Endothelial cell of umbilical vein (primary cell): ENCODE data around the gene RBMS3. TPM values are rescaled to one million over a fixed set of nuclear protein-coding genes. Genes with fewer than 3 reads are reported as not detected.

Source experiments
- BruUV-seq: library from RNA; stranded (reverse); fragments of 400-500 nt; replicated peaks from 2 replicates; lab custom pipeline; 2021; lab: Mats Ljungman, UMichigan
- CTCF ChIA-PET: fragments of 300-600, 350-600 bp; sonication (Branson Sonifier 250); formaldehyde crosslinking; loops from one replicate; lab custom pipeline; 2021; ENCODE audit warnings: antibody characterized with exemption, inconsistent platforms; lab: Charles Lee
- POLR2A ChIA-PET: fragments of 300-600, 350-600 bp; sonication (Branson Sonifier 250); formaldehyde crosslinking; loops from one replicate; lab custom pipeline; 2021; ENCODE audit warnings: antibody characterized with exemption, inconsistent platforms; lab: Charles Lee
- DNase-seq: peaks from one replicate; pipeline ENCODE4 v3.0.0-alpha.2; 2011; ENCODE audit warnings: low read depth, low spot score
- FAIRE-seq: peaks from 2 replicates; lab custom pipeline; 2011; peaks lifted over from hg19 to GRCh38; lab: Jason Lieb, UNC
- H2AFZ ChIP-seq: 2 replicates; pipeline ENCODE4 v1.6.0; 2012; ENCODE audit warnings: low read depth, low read length, control low read depth, inconsistent platforms
- H3K27ac ChIP-seq: 2 replicates; pipeline ENCODE4 v1.5.1; 2011; ENCODE audit warnings: low read depth, mild to moderate bottlenecking, control low read depth, low read length, moderate library complexity; ENCODE audit not compliant: insufficient read depth
- H3K27me3 ChIP-seq, 2 experiments: 2 replicates each; pipeline versions ENCODE4 v1.6.0 to v1.6.1; 2011; ENCODE audit warnings: low read length in 2 of 2, mixed read lengths in 1 of 2; ENCODE audit not compliant: control insufficient read depth in 2 of 2, insufficient read depth in 2 of 2
- H3K36me3 ChIP-seq, 2 experiments: 2 replicates in 1 of 2; 3 replicates in 1 of 2; pipeline ENCODE4 v1.5.1; 2011; ENCODE audit warnings: low read length in 2 of 2, mild to moderate bottlenecking in 1 of 2, moderate library complexity in 1 of 2; ENCODE audit not compliant: control insufficient read depth in 2 of 2, insufficient read depth in 2 of 2; ENCODE audit errors: extremely low read depth in 1 of 2
- H3K4me1 ChIP-seq: 3 replicates; pipeline ENCODE4 v1.5.1; 2011; ENCODE audit warnings: mild to moderate bottlenecking, low read length; ENCODE audit not compliant: control insufficient read depth, insufficient read depth; ENCODE audit errors: extremely low read depth
- H3K4me2 ChIP-seq: 2 replicates; pipeline ENCODE4 v1.6.1; 2011; ENCODE audit warnings: low read length, control low read depth, mixed read lengths; ENCODE audit not compliant: insufficient read depth
- H3K4me3 ChIP-seq, 3 experiments: fragments of 200-600 bp in 1 of 3; sonication (generic), shearing (Covaris generic) in 1 of 3; replicated peaks in 1 of 3; 2 replicates each; pipeline ENCODE4 v1.5.1; 2011 to 2016; ENCODE audit warnings: control low read depth in 3 of 3, low read length in 3 of 3, mild to moderate bottlenecking in 2 of 3, inconsistent platforms in 1 of 3, low read depth in 1 of 3, moderate library complexity in 1 of 3; ENCODE audit not compliant: insufficient read depth in 1 of 3
- H3K79me2 ChIP-seq: 2 replicates; pipeline ENCODE4 v1.6.0; 2012; ENCODE audit warnings: low read length, inconsistent platforms; ENCODE audit not compliant: control insufficient read depth, insufficient read depth
- H3K9ac ChIP-seq: replicated peaks from 2 replicates; pipeline ENCODE3; 2011; ENCODE audit warnings: low read length, control low read depth; ENCODE audit not compliant: insufficient read depth; ENCODE audit errors: extremely low read depth
- H3K9me1 ChIP-seq: replicated peaks from 3 replicates; pipeline ENCODE4 v1.6.0; 2011; ENCODE audit warnings: mild to moderate bottlenecking, low read length; ENCODE audit not compliant: control insufficient read depth, insufficient read depth; ENCODE audit errors: extremely low read depth
- H3K9me3 ChIP-seq: replicated peaks from 2 replicates; pipeline ENCODE4 v1.5.1; 2012; ENCODE audit warnings: low read length, inconsistent platforms; ENCODE audit not compliant: control insufficient read depth, insufficient read depth
- H4K20me1 ChIP-seq: replicated peaks from 2 replicates; pipeline ENCODE3; 2011; ENCODE audit warnings: mild to moderate bottlenecking, low read length; ENCODE audit not compliant: control insufficient read depth, insufficient read depth; ENCODE audit errors: extremely low read depth
- CTCF ChIP-seq, 2 donors: IDR thresholded peaks; 1 replicate in 1 of 2; 2 replicates in 1 of 2; pipeline ENCODE4 v1.5.1; 2011; ENCODE audit warnings: low read length in 2 of 2, mild to moderate bottlenecking in 2 of 2, moderate library complexity in 2 of 2, control low read depth in 1 of 2, inconsistent platforms in 1 of 2, low read depth in 1 of 2; ENCODE audit not compliant: insufficient read depth in 1 of 2; ENCODE audit errors: extremely low read depth in 1 of 2
- EZH2 ChIP-seq: IDR thresholded peaks from 2 replicates; pipeline ENCODE4 v1.6.1; 2012; ENCODE audit warnings: borderline replicate concordance, low read depth, mild to moderate bottlenecking, moderate library complexity, low read length, inconsistent platforms; ENCODE audit not compliant: severe bottlenecking
- FOS ChIP-seq: IDR thresholded peaks from 2 replicates; pipeline ENCODE4 v1.6.1; 2011; ENCODE audit warnings: mild to moderate bottlenecking, low read length, moderate library complexity, borderline replicate concordance; ENCODE audit not compliant: insufficient read depth
- GATA2 ChIP-seq: IDR thresholded peaks from 2 replicates; pipeline ENCODE4 v1.7.0; 2011; ENCODE audit warnings: low read depth, mild to moderate bottlenecking, moderate library complexity, mixed read lengths, low read length; ENCODE audit not compliant: insufficient read length, insufficient read depth
- JUN ChIP-seq: IDR thresholded peaks from 2 replicates; pipeline ENCODE4 v1.6.1; 2011; ENCODE audit warnings: borderline replicate concordance, low read depth; ENCODE audit not compliant: insufficient read length, insufficient read depth
- POLR2A ChIP-seq: IDR thresholded peaks from 2 replicates; pipeline ENCODE4 v1.6.1; 2012; ENCODE audit warnings: low read depth, mild to moderate bottlenecking, control low read depth, low read length
- POLR2AphosphoS5 ChIP-seq: IDR thresholded peaks from 2 replicates; pipeline ENCODE4 v1.6.1; 2012; ENCODE audit warnings: low read depth, mild to moderate bottlenecking, control low read depth, low read length, moderate library complexity; ENCODE audit not compliant: insufficient read depth
- dilution Hi-C: fragments of 300-500 bp; cut with MboI; formaldehyde crosslinking; loops from one replicate; pipeline ENCODE4 v1.15.0; 2019; ENCODE audit warnings: low sequenced_read_pairs; ENCODE audit not compliant: extremely low pct_ligation_motif_present
- intact Hi-C: fragments of 100-400 bp; cut with micrococcal nuclease; formaldehyde crosslinking; loops from one replicate; pipeline ENCODE4 v1.10.0; 2022
- polyA plus RNA-seq, 4 experiments: library from polyadenylated mRNA; depleted of rRNA in 3 of 4; stranded (reverse) in 3 of 4; unstranded in 1 of 4; fragments of >200 nt; gene quantifications; 2 replicates each; pipeline versions ENCODE4 v1.2.1 to v1.2.3, GENCODE V29; 2011 to 2012; ENCODE audit warnings: missing spikeins in 1 of 4
- total RNA-seq: library from RNA; stranded (reverse); gene quantifications from 2 replicates; pipeline ENCODE4 v1.2.3, GENCODE V29; 2021

The RBMS3 gene
- total and polyA plus RNA-seq, 2 donors (not counting 3 experiments of a cell fraction or from before 2014, with no cell fraction given): 13.6 to 42.3 TPM

DNA sequence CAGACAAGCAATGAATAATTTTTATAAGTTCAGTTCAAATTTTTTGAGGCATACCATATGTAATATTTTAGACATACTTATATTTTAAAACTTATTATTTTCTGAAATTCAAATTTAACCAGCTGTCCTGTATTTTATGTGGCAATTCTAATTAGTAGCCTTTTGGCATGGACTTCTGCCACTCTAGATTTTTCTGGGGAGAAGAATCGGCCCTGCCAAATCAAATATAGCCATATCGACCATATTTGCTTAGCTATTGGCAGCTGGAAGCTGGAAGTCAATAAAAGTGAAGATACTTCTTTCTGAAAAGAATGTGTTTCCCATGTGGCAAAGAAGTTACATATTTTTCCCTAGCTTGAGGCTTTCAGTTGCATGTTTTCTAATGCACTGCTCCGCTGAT is 9.4 kb upstream of the RBMS3 start:
- Histone ChIP-seq H3K4me2 (no peak overlapping the region), H3K79me2 (no peaks in the 10 kb centered on the region), H3K9me3 (no peaks in the 10 kb centered on the region), H4K20me1 (no peaks in the 10 kb centered on the region), H3K4me3 (no peak overlapping the region), H3K9ac (no peak overlapping the region), H3K27me3 (no peaks in the 10 kb centered on the region), H3K4me1 (peaks cover 6% of the 10 kb centered on the region), H2AFZ (no peak overlapping the region), H3K9me1 (no peaks in the 10 kb centered on the region), H3K36me3 (no peaks in the 10 kb centered on the region), H3K27ac (no peak overlapping the region)
- dilution Hi-C loops (no loop called here), intact Hi-C loops (no loop called here)
- POLR2A ChIA-PET: interaction anchor here (0.6 kb wide), 1 partner anchor 10 kb away, joined by 3 read pairs; the partner anchor contains the start of gene RBMS3
- BruUV-seq: no TSS peak
- FAIRE-seq (no peak), DNase-seq (no peak)
- CTCF ChIA-PET: interaction anchor here (1.2 kb wide), 1 partner anchor 25 kb away, joined by 3 read pairs; no protein-coding TSS in a partner anchor
- TF ChIP-seq POLR2AphosphoS5: no peak
- TF ChIP-seq CTCF (IDR thresholded peaks at IDR 0.05; ENCODE audit: extremely low read depth in 1 of 2, insufficient read depth in 1 of 2, low read depth in 1 of 2, low read length in 2 of 2): no peak
- TF ChIP-seq GATA2: no peak
- TF ChIP-seq EZH2: no peak
- TF ChIP-seq JUN: no peak
- no peak for TF ChIP-seq FOS
- no peak for TF ChIP-seq POLR2A
